NCI-H345 (cell line): Measurements from ENCODE around the gene P4HA2.
A peak's percentile ranks its signal among the peaks of the same experiment; 100 is the strongest.

Experiments used
- DNase-seq: peaks from one replicate; lab custom pipeline; 2025; lab: John Stamatoyannopoulos, UW

The P4HA2 gene

GRCh38 chr5:132264546-132265335 is 37.1 kb upstream of the P4HA2 start:
- DNase-seq = no peak

GRCh38 chr5:132263548-132264261 is 36.1 kb upstream of the P4HA2 start:
- DNase-seq = no peak

GRCh38 chr5:132262882-132263547 is 35.4 kb upstream of the P4HA2 start:
- no peak for DNase-seq

- no peak for DNase-seq
Observed at GRCh38 chr5:132261881-132262845, 34.5 kb upstream of the P4HA2 start.

GRCh38 chr5:132260714-132261551 is 33.3 kb upstream of the P4HA2 start:
- DNase-seq = no peak

- no peak for DNase-seq
Observed at GRCh38 chr5:132260051-132260450, 32.4 kb upstream of the P4HA2 start.

- DNase-seq = no peak
Observed at GRCh38 chr5:132259069-132259851, 31.6 kb upstream of the P4HA2 start.

GRCh38 chr5:132258102-132259068 is 30.7 kb upstream of the P4HA2 start:
- DNase-seq = no peak

GRCh38 chr5:132257131-132258101 is 29.8 kb upstream of the P4HA2 start, which contains the start of gene PDLIM4:
Gene PDLIM4, plus strand, starts transcription at chr5:132257696. Its CDS starts 39 bp downstream, at chr5:132257735.
- no peak for DNase-seq

GRCh38 chr5:132256783-132257130 is 29.1 kb upstream of the P4HA2 start:
- no peak for DNase-seq

- no peak for DNase-seq
Observed at GRCh38 chr5:132256086-132256782, 28.6 kb upstream of the P4HA2 start.

- no peak for DNase-seq
Observed at GRCh38 chr5:132254321-132254977, 26.8 kb upstream of the P4HA2 start.

- DNase-seq = no peak
Observed at GRCh38 chr5:132253452-132254320, 26.0 kb upstream of the P4HA2 start.

GRCh38 chr5:132253008-132253441 is 25.4 kb upstream of the P4HA2 start:
- DNase-seq = peak; percentile 64

- no peak for DNase-seq
Observed at GRCh38 chr5:132251220-132251725, 23.6 kb upstream of the P4HA2 start.
